ENCODE measurements around the gene HELT.
A peak's percentile ranks its signal among the peaks of the same experiment; 100 is the strongest.

Gene HELT

DNA sequence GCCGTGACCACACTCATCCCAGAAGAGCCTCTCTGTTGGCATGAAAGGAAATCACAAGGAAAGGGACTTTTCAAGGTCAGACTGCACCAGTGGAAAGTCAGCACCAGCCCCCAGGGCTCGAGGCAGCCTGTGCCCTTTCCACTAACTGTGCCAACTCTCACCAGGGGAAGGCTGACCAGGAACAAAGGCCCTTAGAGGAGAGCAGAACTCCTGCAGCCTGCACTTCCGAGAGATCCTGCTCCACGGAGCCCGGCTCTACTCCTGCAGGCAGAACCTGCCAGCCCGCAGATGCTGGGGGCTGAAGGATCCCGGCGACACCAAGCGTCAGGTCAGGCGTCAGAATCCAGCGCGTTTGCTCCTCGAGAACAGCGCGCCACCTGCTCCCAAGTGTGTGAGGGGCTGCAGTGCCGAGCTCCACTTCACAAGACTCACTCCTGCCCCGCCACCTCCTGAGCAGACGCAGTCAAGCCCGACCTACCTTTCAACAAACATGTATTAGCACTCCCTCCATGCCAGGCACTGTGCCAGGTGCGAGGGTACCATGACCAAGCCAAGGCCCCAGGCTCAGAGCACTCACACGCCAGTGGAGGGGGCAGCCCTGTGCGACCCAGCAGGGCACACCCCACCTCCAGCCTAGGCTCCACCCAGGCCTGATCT lies 13.6 kb upstream of the HELT start:
- DNase-seq = no peak

DNA sequence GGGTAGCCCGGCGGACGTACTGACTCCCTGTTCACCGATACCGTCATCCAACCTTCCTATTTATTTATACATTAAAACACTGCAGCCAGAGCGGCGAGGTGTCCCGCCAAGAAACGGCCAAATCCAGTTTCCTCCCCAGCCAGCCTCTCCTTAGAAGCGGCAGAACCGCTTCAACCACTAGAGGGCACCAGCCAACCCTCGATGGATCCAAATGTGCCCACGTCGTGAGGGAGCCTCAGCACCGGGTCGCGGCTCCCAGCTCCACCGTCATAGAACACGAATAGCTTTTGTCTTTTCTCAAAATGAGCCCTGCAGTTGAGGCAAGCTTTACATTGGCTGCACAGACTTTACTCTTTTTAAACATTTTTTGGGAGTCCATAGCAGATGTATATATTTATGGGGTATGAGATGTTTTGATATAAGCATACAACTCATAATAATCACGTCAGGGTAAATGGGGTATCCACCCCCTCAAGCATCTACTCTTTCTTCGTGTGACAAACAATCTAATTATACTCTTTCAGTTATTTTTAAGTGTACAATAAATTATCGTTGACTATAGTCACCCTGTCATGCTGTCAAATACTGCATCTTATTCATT lies 13.0 kb upstream of the HELT start:
- peak; percentile 27 to 73 (median 52) for DNase-seq

DNA sequence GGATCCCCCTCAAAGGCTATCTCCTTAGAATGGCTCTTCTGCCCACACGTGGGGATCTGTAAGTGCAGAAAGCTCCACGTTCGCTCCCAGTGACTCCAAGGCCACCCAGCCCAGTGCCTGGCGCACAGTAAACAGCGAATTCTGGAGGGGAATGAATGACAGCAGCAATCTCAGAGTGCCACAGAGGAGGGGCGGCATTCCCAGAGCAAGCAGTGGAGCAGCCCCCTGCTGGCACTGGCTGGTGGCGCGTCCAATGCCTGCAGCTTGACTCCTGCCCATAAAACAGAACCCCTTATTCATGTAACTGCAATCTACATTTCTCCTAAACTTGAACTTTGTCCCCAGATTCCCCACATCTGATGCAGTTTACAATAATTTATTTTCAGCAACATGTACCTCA lies 6.9 kb upstream of the HELT start:
- no peak for DNase-seq

DNA sequence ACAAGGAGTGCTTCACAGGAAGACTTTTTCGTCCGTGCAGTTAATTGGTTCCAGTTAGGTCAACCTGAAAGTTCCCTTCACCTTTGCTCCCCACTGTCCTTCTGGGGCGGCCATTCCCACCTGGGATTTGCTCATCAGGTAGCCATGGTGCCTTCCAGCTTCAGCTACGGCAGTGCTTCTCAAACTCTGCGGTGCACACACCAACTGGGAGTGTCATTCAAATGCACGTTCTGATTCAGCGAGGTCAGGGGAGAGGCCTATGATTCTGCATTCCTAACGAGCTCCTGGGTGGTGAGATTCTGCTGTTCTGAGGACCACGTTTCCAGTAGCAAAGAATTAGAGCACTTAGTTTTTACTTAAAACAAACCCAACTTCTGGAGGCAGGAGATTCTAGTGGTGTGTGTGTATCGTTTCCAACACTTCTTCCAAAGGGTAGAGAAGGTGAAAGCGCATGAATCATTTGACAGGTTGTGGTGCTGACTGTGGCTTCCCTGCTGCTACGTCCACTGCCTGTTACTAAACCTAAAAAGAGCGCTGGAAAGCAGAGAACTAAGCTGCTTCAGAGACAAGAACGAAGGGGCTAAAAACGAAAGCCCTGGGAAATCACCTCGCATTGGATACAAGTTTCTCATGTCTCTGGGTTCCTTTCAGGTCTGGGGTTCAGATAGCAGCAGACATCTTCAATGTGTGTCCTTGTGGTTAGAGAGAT lies 4.7 kb upstream of the HELT start:
- DNase-seq = no peak

DNA sequence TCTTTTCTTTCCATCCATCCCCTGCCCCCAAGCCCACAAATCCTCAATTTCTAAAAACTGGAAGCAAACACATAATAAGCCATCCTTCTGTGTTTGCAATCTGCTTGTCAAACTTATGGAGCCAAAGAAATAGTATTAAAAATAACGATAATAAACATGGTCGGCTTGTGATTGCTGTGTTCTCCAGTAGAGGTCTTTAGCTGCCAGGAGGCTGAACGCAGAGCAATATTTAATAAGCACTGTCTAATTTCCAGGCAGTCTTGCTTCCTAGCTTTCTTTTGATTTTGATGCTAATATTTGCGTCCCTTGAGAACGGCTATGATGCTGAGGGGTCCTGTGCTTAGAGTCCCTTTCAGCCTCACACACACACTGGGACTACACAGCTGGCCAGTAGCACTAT lies 3.2 kb upstream of the HELT start:
- DNase-seq = no peak

DNA sequence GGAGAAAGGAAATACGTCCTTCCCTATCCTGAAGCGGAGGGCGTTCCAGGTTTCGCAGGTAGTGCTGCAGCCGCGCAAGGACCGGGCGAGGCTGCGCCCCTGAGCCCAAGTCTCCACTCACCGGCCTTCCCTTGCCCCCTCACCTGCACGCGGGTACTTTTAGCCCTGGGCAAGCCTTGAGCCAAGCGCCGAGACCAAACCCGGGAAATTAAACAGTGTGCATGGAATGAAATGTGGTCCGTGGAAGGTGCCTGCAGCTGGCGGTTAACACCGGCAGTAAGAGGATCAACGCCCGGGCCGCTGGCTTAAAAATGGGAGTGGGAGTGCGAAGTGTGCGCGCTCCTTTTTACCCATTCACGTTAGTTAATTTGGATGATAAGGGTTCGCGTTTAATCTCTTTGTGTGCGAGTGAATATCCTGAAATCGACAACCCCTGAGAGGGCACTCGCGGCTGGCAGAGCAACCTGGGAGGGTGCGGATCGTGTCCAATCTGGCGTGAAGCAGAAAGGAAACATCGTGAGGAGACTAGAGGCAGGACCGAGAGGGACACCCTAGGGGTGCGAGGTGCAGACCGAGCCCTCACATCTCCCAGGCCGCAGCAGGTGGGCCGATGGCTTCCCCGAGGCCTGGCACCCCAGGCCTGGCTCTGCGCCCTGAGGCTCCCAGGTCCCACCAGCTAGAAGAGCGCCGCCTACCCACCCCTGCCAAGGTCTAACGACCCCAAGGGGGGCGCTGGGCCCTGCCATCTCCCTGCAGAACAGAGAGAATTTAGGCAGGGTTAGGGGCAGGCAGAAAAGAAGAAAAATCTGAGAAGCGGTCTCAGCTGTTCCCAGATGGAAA lies 2.0 kb upstream of the HELT start:
- no peak for DNase-seq

DNA sequence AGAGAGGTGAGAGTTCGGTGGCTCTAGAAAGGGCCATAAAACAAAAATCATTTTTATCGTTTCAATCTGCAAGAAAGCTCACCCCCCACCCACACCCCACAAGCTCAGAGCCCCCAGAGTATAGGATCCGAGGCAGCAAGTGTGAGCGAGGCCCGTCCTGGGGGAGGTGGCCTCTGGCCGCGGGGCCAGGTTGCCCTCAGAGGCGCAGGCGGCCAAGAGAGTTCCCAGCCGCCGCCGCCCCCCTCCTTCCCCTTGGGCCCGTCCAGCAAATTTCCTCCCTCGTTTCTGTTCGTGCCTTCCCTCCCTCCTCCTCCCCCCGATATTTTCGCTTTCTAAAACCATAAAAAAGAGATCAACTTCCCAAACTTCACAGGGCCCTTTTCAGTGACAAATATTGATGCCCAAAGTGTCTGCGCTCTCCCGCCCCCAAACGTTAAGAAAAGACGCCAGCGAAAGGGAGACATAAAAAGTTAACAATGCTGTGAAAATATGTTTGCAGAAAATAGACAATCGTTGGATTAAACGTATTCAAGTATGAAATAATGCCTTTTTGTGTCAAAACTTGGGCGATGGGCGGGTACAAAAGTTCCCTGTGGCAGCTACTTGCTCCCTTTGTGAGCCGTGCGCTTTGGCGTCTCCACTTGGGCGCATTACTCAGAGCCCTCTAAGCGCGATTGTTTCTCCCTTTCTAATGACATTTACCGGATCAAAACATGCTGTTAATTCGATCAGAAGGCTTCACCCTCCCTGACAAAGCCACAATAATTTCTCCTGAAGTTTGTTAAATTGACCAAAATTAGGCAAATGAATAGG lies 1.1 kb upstream of the HELT start:
- DNase-seq = peak in 1 of 5 experiments; percentile 22

DNA sequence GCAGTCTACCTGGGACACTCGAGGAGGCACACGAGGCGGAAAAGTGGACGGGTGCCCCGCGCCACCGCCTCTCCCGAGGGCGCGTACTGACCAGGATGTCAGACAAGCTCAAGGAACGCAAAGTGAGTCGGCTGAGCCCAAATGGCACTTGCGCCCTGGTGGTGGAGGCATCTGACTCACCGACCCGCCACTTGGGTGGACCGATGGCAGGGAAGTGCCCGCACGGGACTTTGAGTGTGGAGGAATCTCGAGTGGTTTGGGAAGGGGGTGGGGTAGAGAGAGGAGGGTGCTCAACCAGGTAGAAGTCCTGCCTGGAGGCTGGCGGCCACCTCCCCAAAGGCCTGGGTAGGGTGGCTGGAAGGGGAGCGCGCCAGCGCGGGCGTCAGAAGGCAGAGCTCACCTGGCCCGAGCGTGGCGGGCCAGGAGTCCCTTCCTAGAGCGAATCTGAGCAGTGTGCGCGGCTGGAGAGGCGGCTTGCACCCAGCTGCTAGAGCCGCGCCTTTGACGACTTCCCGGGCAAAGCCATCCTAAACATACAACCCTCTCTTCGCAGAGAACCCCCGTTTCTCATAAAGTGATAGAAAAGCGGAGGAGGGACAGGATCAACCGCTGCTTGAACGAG lies 655 bp downstream of the HELT start:
- peak in 1 of 5 experiments; percentile 20 for DNase-seq

DNA sequence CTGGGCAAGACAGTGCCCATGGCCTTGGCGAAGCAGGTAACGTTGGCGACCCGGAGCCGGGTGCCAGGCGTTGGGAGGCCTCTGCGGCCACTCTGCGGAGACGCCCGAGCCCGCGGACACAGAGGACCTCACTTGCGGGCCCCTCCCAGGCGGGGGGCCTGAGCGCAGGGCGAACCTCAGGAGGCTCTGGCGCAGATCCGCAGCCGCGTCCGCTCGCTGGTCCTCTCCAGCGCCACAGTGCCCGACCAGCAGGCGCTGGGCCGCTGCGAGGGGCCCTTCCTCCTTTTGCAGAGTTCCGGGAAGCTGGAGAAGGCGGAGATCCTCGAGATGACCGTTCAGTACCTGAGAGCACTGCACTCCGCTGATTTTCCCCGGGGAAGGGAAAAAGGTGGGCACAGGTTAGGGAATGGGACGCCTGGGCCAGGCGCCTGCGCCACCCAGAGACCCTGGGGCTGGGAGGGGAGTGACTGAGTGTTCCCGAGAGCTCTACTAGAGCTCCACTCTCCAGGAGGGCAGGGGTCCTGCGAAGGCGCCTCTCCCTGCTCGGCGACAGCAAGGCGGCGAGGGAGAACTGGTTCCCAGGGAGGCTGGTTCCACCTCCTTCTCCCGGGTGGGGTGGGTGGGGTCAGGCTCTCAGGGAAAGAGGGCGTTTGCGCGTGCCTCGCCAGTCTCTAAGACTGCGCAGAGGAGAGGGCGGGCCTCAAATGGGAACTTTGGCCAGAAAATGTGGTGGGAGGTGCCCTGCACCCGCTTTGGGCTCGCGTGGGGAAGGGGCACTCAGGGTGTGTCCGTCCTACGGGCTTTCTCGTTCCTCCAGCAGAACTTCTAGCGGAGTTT lies 1.4 kb downstream of the HELT start:
- DNase-seq = no peak

DNA sequence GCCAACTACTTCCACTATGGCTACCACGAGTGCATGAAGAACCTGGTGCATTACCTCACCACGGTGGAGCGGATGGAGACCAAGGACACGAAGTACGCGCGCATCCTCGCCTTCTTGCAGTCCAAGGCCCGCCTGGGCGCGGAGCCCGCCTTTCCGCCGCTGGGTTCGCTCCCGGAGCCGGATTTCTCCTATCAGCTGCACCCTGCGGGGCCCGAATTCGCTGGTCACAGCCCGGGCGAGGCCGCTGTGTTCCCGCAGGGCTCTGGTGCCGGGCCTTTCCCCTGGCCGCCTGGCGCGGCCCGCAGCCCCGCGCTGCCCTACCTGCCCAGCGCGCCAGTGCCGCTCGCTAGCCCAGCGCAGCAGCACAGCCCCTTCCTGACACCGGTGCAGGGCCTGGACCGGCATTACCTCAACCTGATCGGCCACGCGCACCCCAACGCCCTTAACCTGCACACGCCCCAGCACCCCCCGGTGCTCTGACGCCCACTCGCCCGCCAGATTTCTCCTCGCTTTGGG lies 2.1 kb downstream of the HELT start:
- DNase-seq = peak in 1 of 5 experiments; percentile 39

DNA sequence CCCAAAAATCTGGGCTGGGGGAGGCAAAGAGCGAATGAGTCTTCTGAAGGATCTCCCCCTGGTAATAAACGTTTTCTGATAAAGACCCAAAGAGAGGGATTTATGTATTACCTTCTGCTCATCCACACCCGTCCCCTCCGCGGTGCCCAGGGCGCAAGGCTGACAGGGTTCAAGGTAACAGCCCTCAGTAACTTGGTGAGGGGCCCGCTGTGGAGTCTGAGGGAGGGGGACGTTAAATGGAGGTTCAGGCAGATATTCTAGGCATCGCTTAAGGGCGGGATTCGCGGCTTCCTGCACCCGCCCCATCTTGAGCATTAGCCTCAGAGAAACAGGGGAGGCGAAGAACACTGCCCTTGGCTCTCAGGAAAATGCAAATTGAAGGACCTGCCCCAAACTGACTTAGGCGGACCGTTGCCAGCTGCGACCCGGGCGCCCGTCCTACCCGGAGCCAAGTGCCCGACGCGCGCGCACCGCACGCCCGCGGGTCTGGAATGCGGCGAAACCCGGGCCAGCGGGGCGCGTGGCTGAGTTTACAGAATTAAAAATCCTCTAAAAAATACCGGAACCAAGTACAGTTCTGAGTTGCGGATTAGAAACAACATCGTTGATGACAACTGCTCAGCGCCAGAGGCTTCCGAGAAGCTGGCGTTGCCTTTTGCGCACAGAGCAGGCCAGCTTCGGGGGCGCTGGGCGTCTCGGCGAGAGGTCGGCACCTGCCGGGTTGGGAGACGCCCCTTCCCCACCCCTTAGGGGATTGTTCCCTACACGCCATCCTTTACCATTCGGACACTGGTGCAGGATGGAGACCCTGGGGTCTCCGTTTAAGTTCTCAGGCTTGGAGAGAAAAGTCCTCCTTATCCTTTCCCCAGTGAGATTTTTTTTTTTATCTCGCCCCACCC lies 2.8 kb downstream of the HELT start:
- DNase-seq = peak in 1 of 5 experiments; percentile 12

DNA sequence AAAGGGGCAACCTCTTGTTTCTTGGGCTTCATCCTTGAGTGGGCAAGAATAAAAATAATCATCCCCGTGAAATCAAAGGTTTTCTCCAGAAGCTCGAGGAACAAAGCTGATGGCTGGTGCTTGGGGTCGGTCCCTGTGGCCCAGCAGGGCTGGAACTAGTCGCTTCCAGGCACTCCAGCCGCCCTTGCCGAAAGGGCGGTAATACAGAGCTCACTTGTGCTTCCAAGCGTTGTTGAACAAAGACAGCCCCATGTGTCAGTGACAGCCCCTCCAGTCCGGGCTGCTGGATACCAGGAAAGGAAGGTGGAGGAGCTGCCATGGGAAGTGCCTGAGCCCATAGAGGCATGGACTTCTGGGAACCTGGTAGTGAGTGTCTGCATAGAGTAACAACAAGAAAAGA lies 5.2 kb downstream of the HELT start:
- DNase-seq = no peak

DNA sequence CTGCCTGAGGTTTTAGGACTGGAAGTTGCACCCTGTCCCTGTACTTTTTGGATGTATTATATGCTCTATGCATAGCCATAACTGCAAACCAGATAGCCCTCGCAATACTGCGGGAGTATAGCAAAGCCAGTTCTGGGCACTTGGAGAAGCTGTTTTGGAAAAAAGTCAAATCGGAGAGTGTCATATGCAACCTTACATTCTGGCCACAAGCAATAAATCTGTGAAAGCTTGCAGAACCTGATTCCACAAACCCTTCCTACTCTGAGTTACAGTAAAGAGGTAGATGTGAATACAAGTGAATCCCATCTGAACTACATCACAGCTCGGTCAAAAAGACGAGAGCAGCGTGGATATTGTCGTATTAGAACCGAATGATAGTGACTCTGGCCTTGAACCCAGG lies 10.3 kb downstream of the HELT start:
- DNase-seq = no peak

DNA sequence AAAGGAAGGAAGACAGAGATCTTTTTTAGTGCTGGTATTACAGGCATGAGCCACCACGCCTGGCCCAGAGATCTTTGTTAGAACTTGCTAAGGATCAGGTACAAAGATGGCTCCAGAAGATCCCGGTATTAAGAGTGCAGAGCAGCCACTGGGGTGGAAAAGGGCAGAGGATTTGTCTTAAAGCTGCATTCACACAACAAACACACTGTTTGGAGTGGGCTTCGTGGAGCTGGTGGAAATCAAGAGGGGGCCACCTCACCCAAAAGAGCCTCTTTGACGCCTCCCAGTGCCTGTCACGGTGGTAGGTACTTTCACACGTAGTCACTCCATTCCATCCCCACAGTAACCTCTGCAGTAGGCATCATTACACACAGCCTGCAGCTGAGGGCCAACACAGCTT lies 13.3 kb downstream of the HELT start:
- no peak for DNase-seq

DNA sequence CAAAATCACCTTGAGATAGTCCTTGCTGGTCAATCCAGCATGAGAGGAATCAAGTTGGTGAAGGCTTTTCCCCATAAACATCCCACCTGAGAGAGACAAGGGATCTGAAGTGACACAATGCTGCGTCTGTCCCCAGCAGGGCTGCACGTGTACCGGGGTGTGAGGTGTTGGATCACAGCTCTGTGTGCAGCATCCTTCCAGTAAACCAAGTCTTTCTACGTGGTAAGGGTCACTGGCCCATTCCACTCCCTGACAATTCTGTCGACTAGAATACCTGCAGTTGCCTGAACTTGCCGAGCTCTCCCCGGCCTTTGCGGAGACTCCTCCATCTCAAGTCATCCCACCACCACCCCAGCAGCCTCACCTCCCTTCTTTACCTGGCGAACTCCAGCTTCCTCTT lies 14.8 kb downstream of the HELT start:
- no peak for DNase-seq

DNA sequence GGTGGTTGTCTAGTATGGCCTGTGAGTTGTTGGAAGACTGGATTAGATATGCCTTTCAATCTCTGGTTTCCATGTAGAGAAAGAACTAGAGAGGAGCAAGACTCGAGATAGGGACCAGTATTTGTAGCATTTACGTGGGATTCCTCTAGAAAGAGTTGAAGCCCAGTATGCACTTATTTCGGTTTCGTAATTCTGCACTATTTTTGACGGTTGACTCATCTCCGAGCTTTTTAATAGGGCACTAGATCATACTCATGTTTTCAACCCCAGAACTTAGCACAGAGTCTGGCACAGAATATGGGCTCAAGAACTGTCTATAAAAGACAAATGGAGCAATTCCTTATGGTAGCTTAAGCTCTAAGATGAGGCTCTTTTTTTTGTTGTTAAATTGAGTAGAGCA lies 15.7 kb downstream of the HELT start:
- DNase-seq = no peak

DNA sequence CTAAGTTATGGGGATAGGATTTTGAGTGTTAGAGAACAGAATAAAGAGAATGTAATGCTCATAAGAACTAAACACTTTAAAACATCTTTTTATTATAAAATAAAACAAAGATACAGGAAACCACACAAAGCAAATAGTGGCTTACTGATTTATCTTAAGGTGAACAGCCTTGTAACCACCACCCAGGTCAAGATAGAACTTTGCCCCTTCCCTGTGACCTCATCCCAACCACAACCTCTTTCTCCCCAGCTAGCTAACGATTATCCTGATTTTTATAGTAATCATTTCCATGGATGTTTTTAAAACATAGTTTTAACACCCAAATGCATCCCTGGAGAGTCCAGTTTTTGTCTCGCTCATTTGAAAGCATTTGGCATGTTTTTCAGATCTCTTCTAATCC lies 17.0 kb downstream of the HELT start:
- DNase-seq = no peak

DNA sequence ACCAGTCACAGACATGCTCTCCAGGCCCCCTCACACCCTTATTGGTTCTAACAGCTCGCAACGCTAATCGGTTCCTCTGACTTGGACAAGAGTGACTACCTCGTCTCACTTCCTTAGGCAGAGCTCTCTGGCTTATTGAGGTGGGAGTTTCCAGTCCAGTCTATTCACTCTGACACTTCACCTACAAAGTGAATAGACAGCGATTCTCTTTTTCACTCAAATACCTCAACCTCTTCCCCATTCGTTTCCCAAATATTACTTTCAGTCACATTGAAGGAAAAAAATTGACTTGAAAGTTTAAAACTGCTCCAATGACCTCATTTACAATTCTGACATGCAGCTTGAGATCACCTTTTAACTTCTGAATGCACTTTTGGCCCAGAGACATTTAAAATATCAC lies 17.7 kb downstream of the HELT start:
- no peak for DNase-seq

DNA sequence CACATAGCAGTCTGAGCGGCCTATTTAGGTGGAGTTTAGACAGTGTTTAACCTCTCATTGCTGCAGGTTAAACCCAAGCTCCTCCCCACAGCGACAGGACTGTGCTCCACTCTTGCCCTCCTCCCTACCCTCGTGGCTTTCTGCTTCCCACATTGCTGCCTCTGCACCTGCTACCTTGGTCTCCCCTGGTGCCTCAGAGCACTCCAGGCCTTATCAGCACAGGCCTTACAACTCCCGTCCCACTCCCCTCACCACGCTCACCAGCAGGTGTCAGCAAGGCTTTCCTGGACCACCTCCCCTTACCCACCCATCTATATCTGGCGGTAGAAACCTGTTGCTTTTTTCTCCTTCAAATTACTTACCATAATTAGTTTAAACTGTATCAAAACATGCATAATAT lies 18.6 kb downstream of the HELT start:
- no peak for DNase-seq

Measured in T-helper 2 cell (primary cell).